Superior temporal gyrus (tissue), 1 donor: ENCODE results near the gene ASPG.
A peak's percentile ranks its signal among the peaks of the same experiment; 100 is the strongest.

ENCODE experiments used
- DNase-seq: peaks from one replicate; pipeline ENCODE4 v3.0.0-alpha.2; 2016; ENCODE audit errors: extremely low spot score

The ASPG gene

GRCh38 chr14:104085032-104085888 is at the start of gene ASPG:
TSS of gene ASPG (plus strand) at chr14:104085700. CDS start at chr14:104085771, 71 bp downstream.
- no peak for DNase-seq

GRCh38 chr14:104036212-104036611 is 49.3 kb upstream of the ASPG start:
- DNase-seq, result no peak

- DNase-seq, result no peak
Measured at GRCh38 chr14:104037074-104037473, 48.4 kb upstream of the ASPG start.

GRCh38 chr14:104037903-104038302 is 47.6 kb upstream of the ASPG start:
- DNase-seq, result no peak

- no peak for DNase-seq
Measured at GRCh38 chr14:104039214-104039613, 46.3 kb upstream of the ASPG start.

- DNase-seq, result no peak
Measured at GRCh38 chr14:104040539-104040938, 45.0 kb upstream of the ASPG start.

GRCh38 chr14:104041430-104042104 is 43.9 kb upstream of the ASPG start:
- DNase-seq, result no peak

GRCh38 chr14:104044016-104044415 is 41.5 kb upstream of the ASPG start:
- DNase-seq, result no peak

- DNase-seq, result no peak
Measured at GRCh38 chr14:104047761-104048160, 37.7 kb upstream of the ASPG start.

GRCh38 chr14:104048758-104049507 is 36.6 kb upstream of the ASPG start:
- DNase-seq, result peak; percentile 67

- no peak for DNase-seq
Measured at GRCh38 chr14:104049576-104050240, 35.8 kb upstream of the ASPG start.

GRCh38 chr14:104051092-104051813 is 34.2 kb upstream of the ASPG start:
- no peak for DNase-seq

- DNase-seq, result no peak
Measured at GRCh38 chr14:104054222-104054905, 31.1 kb upstream of the ASPG start.

- no peak for DNase-seq
Measured at GRCh38 chr14:104062281-104062680, 23.2 kb upstream of the ASPG start.

GRCh38 chr14:104064003-104064402 is 21.5 kb upstream of the ASPG start:
- no peak for DNase-seq

GRCh38 chr14:104066279-104066678 is 19.2 kb upstream of the ASPG start:
- no peak for DNase-seq

GRCh38 chr14:104066719-104067295 is 18.7 kb upstream of the ASPG start:
- DNase-seq, result no peak

GRCh38 chr14:104069541-104069940 is 16.0 kb upstream of the ASPG start:
- no peak for DNase-seq

GRCh38 chr14:104072586-104072985 is 12.9 kb upstream of the ASPG start:
- DNase-seq, result no peak

GRCh38 chr14:104073764-104074163 is 11.7 kb upstream of the ASPG start:
- no peak for DNase-seq
